ENCODE results near the gene SCUBE1. TPM values are rescaled to one million over a fixed set of nuclear protein-coding genes. Genes with fewer than 3 reads are reported as not detected.

Gene SCUBE1
- total and polyA plus RNA-seq, 2 donors (not counting 3 experiments of a cell fraction or from before 2014, with no cell fraction given) = 0.07 TPM; not detected in 1

DNA sequence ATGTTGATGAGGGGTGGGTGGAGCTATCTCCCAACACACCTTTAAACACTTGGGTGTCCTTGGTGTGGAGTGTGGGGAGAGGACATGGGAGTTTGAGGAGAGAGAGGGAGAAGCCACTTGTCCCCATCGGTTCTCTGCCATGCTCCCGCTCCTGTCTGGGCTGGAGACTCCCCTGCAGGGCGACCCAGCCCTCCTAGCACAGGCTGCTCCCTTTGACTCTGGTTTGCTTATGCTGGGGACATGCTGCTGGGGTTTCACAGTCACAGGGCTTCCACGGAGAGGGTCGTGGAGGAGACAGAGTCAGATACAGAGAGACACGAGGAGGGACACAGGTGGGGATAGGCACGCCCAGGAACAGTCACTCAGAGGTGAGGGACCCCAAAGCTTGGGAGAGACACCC is 1.6 kb downstream of the SCUBE1 start:
- intact Hi-C loops (cut with micrococcal nuclease) (no loop called here), dilution Hi-C loops (cut with MboI; ENCODE audit: extremely low pct_ligation_motif_present, low sequenced_read_pairs) (no loop called here)
- DNase-seq (ENCODE audit: low read depth, low spot score) = no peak
- H3K27me3 ChIP-seq (ENCODE audit: control insufficient read depth in 2 of 2, insufficient read depth in 2 of 2, low read length in 2 of 2) = peaks cover 25 to 29% of the 10 kb centered on the region in 2 experiments
- TF ChIP-seq JUN (IDR thresholded peaks at IDR 0.05; ENCODE audit: borderline replicate concordance, insufficient read depth, insufficient read length, low read depth) (no peak), EZH2 (IDR thresholded peaks at IDR 0.05; ENCODE audit: borderline replicate concordance, low read depth, low read length, severe bottlenecking) (no peak), GATA2 (IDR thresholded peaks at IDR 0.05; ENCODE audit: insufficient read depth, insufficient read length, low read depth, low read length) (no peak), FOS (IDR thresholded peaks at IDR 0.05; ENCODE audit: borderline replicate concordance, insufficient read depth, low read length) (no peak), POLR2A (IDR thresholded peaks at IDR 0.05; ENCODE audit: low read depth, low read length) (no peak), MYC (IDR thresholded peaks at IDR 0.05; ENCODE audit: low read depth, low read length) (no peak), POLR2AphosphoS5 (IDR thresholded peaks at IDR 0.05; ENCODE audit: insufficient read depth, low read depth, low read length) (no peak)
- TF ChIP-seq, protein P1, sequence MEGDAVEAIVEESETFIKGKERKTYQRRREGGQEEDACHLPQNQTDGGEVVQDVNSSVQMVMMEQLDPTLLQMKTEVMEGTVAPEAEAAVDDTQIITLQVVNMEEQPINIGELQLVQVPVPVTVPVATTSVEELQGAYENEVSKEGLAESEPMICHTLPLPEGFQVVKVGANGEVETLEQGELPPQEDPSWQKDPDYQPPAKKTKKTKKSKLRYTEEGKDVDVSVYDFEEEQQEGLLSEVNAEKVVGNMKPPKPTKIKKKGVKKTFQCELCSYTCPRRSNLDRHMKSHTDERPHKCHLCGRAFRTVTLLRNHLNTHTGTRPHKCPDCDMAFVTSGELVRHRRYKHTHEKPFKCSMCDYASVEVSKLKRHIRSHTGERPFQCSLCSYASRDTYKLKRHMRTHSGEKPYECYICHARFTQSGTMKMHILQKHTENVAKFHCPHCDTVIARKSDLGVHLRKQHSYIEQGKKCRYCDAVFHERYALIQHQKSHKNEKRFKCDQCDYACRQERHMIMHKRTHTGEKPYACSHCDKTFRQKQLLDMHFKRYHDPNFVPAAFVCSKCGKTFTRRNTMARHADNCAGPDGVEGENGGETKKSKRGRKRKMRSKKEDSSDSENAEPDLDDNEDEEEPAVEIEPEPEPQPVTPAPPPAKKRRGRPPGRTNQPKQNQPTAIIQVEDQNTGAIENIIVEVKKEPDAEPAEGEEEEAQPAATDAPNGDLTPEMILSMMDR (IDR thresholded peaks at IDR 0.05; ENCODE audit: extremely low read depth in 1 of 2, insufficient read depth in 1 of 2, low read depth in 1 of 2, low read length in 2 of 2) = no peak
- TF ChIP-seq, protein P2, sequence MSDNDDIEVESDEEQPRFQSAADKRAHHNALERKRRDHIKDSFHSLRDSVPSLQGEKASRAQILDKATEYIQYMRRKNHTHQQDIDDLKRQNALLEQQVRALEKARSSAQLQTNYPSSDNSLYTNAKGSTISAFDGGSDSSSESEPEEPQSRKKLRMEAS (IDR thresholded peaks at IDR 0.05; ENCODE audit: insufficient read depth, insufficient read length) = no peak
- ChIA-PET POLR2A (no interaction called here), CTCF (interaction anchor here (0.5 to 1.4 kb wide), 2 partner anchors 67 to 71 kb away, joined by 3 to 5 read pairs; no protein-coding TSS in a partner anchor)
- no TSS peak for BruUV-seq (replicated peaks)
- H3K4me3 ChIP-seq (replicated peaks in 1 of 3; ENCODE audit: insufficient read depth in 1 of 3, low read depth in 1 of 3, low read length in 3 of 3) = no peak overlapping the region
- no peak overlapping the region for H3K27ac ChIP-seq (ENCODE audit: insufficient read depth, low read depth, low read length)
- no peaks in the 10 kb centered on the region for H3K79me2 ChIP-seq (ENCODE audit: control insufficient read depth, insufficient read depth, low read length)
- H3K4me2 ChIP-seq (ENCODE audit: insufficient read depth, low read length) = no peak overlapping the region
- H3K9ac ChIP-seq (replicated peaks; ENCODE audit: extremely low read depth, insufficient read depth, low read length) = no peak overlapping the region
- H2AFZ ChIP-seq (ENCODE audit: low read depth, low read length) = no peak overlapping the region
- H3K9me3 ChIP-seq (replicated peaks; ENCODE audit: control insufficient read depth, insufficient read depth, low read length) = no peaks in the 10 kb centered on the region
- FAIRE-seq = no peak
- H3K36me3 ChIP-seq (ENCODE audit: control insufficient read depth in 2 of 2, extremely low read depth in 1 of 2, insufficient read depth in 2 of 2, low read length in 2 of 2) = no peaks in the 10 kb centered on the region
- no peaks in the 10 kb centered on the region for H3K9me1 ChIP-seq (replicated peaks; ENCODE audit: control insufficient read depth, extremely low read depth, insufficient read depth, low read length)
- H3K4me1 ChIP-seq (ENCODE audit: control insufficient read depth, extremely low read depth, insufficient read depth, low read length) = no peaks in the 10 kb centered on the region
- H4K20me1 ChIP-seq (replicated peaks; ENCODE audit: control insufficient read depth, extremely low read depth, insufficient read depth, low read length) = no peaks in the 10 kb centered on the region

Measured in endothelial cell of umbilical vein (primary cell).